GM18517 (cell line): ENCODE measurements around the gene AUTS2.

Experiments used
- ATAC-seq: cut with Tn5 transposase; IDR thresholded peaks from one replicate; pipeline ENCODE4 v1.9.1; 2021; ENCODE audit warnings: mild to moderate bottlenecking, moderate library complexity; ENCODE audit not compliant: unreplicated experiment

Gene AUTS2

DNA sequence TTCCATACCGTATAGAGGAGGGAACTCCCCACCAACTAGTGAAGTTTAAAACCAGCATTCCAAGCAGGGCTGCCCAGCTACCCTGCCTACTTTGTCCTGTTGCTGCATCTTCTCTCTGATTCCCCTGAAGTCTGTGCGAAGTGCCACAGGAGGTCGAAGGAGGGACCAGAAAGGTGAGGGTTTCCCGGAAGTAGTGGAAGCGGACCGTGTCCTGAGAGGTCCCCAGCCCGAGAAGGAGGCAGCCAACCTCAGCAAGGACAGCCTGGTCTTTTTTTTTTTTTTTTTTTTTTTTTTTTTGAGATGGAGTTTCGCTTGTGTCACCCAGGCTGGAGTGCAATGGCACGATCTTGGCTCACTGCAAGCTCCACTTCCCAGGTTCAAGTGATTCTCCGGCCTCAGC is 861.8 kb downstream of the AUTS2 start:
- ATAC-seq: no peak

DNA sequence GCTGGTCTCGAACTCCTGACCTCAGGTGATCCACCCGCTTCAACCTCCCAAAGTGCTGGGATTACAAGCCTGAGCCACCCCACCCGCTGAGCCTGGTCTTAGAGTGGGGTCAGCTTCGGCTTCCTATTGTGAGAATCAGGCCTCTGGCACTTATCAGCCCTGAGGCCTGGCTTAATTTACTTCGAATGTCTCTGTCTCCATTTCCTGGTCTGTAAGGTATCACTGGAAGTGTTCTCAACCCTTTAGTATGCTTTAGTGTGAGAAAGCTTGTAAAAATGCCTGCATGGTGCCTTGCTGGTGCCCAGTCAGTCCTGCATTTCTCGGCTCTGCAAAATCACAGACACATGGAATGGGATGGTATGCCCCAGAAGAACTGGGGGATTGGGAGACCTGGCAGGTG is 862.3 kb downstream of the AUTS2 start:
- ATAC-seq: no peak

DNA sequence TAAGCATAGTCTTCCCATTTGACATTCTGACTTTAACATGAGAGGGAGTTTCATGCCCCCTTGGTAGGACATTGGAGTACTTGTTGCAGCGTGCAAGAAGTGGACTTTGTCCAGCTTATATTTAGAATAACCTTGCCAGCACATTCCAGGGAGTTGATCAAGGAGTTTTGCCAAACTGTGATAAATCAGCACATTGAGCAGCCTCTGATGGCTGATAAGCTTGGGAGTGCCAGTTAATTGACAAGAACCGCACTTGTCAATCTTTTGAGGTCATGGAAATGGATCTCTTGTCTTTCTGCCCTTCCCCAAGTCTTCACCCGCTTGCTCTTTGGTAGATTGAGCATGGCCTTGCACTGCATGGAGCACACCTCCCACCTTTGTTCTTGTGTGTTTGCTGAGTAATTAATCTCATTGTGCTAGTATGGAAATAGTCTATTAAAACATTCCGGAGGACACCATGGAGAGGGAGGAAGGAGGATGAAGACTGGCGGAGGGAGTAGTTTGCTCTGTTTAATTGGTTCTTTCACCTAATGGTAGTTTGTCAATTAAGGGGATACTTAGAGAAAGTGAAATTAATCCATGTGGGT is 865.2 kb downstream of the AUTS2 start:
- ATAC-seq: no peak

DNA sequence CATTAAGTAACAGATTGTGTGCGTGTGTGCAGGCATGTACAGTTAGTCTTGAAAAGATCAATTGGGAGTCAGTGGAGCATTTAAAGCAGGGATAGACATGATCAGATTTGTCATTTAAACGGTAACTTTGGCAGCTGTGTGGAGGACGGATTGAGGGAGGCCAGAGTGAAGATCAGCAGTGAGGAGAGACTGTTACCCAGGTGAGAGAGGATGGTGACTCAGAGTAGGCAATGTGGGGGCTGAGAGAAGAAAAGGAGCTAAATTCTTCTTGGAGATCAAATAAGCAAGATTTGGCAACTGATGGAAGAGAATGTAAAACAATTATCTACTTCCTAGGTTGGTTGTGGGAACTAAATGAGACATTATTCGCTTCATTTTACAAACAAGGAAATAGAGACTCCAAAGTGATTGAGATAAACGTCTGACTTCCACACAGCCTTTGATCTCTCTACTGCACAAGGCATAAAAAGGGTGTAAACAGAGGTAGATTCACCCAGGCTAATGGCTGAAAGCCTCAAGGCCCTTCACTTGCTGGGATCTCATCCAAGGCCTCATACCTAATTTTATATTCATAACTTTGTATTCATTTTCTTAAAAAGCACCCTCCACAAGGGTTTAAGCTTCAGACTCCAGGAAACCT is 868.6 kb downstream of the AUTS2 start:
- no peak for ATAC-seq

DNA sequence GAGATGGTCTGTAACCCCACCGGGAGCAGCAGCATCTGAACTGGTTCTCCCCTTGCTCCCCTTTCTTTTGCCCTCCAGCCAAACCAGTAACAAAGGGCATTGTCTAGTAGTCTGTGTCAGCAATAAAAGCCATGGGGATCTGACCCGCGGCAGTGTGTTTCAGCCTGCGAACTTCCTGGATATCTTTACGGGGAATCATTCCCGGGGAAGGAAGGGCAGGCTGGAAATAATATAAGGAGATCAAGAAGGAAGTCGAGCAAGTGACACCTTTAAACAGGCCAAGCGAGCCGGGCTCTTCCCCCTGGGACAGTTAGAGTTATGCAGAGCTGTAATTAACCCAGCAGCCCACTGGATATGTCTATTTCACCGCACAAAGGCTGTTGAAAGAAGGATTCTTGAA is 872.5 kb downstream of the AUTS2 start:
- ATAC-seq: no peak

DNA sequence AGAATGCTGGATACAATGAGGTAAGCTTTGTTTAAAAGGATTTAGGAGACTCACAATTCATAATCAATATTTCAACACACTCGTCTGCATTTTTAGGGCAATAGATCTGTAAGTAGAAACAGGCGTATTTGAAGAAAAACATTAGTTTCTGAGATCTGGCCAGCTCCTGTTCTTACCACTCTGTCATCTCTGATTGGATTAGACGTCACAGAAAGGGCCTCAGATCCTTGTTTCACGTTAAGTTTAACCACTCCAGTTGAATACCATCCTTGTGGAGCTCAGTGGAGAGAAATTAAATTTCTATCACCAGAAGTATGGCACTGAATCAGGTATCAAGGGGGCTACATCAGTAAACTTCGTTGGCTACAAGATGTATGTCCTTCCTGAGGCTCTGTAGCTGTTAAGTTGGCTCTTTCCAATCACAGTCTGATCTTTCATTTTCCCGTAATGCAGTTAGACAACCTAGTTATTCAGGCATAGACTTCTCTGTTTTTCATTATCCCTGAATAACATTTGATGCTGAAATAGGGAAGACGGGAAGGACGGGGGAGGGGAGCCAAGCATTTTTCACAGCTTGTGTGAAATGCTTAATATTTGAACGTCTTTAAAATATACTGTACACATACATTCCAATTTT is 874.4 kb downstream of the AUTS2 start:
- ATAC-seq: no peak

DNA sequence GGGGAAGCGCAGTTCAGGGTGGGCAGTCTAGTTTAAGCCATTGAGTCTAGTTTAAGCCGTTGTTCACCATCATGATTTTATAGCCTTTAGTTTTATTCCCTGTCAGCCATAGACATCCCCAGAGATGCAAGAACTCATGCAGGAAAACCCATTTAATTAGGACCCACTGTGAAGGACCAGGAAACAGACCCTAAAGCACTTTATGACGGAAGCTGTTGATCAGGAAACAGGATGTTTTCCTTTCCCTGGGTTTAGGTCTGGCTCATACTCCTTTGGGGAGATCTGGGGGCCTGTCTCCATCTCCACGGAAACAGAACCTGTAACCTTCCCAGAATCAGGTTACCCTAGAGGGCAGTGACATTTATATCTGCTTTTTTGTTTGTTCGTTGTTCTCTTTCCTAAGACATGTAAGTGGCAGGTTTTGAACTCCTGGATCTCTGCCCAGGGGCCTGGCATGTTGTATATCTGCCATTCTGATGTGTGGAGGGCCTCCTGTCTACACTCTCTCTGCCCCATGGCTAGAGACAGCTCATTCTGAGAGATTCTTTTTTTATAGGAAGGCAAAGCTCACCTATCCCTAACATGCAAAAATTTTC is 876.5 kb downstream of the AUTS2 start:
- no peak for ATAC-seq

DNA sequence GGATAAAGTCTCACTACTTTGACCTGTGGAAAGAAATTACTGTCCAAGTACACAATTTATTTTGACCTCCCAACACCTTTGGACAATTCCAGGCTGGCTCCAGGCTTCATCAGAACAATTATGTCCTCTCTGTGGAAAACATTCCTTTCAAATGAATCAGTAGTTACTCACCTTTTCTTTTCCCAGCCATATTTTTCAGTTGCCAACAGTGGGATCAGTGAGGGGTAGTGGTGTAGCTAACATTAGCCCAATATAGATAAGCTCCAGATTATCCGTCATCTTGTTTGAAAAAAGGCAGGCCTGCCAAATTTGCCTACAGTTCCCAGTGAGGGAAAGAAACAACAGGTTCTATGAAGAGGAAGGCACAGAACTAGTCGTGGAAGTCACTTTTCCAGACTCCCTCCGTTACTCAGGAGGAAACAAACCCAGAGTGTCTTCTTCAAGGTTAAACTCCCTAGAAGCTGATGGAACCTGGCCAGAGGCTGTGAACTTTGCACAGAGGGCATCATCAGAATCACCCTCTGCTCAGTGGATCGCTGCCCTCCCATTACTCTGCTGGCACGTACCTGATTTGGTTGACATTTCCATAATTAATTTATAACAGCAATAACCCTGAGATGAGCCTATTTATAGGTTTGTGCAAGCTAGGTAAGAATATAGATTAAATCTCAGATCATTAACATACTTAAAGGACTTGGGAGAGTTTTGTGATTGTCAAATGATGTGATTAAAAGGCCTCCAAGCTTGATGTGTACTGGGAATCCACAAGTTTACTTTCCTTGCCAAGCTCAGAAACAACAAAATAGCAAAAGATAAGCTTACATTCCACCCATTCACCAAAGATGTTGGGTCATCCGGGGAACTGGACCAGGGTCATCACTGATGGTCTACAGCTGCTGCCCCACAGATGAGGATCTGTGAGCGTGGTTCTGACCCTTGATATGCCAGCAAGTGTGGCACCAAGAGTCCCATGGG is 879.0 kb downstream of the AUTS2 start:
- no peak for ATAC-seq

DNA sequence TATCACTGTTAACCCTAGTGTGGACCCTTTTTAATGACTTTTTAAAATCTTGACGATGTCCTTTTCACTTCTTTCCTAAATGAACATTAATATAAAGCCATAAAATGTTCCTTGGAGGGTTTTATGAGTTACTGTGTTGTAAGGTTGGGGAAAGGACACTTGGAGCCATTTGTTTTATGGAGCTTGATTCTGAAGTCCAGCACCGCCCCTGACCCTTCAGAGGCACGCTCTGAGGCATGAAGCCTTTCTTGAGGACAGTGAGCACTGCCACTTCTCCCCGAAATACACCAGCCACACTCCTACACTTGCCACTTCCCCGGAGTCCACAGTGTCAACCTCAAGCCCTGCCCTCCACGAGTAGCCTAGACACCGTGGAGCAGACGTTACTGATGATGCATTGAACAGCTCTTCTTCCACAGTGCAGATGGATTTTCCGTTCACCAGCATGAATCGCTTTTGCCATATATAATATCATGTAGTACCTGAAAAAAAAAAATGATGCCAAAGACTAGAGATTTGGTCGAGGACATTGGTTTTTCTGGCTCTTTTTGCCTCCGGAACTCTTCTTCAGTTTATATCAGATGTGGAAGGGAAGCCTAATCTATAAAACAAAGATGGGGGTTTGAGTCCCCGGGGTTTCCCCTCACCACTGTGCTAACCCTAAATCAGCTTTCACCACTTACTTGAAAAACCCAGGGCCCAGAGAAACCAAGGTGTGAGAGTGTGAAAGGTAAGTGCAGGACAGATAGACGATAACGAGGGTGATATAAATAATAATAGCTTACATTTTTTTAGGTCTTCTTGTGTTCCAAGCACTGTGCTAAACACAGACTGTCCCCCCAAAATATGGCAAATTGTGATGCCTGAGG is 881.1 kb downstream of the AUTS2 start:
- no peak for ATAC-seq

DNA sequence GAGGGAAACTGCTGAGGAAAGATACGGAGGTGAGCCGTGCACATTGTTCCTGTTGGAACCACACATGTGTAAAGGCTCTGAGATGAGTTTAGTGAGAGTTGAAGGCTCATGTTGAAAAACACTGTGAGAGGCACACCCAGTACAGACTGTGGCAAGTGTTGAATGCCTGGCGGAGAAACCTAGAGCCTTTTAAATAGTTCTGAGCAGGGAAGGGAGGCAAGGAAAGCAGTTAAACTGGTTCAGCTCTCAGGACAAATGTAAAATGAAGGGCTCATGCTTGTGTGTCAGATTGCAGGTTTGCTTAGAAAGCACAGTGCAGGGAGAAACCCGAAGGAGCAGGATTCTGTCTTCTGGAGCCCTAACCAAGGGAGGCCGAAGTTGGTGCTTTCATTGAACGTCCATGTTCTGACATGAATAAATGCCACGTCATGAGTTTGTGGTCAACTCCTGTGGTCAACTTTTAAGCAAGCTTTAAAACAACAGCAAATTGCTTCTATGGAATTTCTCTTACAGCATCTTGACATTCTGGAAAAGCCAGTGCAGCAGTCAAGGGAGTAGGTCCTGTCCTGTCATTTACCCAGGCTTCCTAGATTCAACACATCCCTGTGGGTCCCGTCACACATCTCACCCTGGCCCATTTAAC is 882.8 kb downstream of the AUTS2 start:
- ATAC-seq: no peak

DNA sequence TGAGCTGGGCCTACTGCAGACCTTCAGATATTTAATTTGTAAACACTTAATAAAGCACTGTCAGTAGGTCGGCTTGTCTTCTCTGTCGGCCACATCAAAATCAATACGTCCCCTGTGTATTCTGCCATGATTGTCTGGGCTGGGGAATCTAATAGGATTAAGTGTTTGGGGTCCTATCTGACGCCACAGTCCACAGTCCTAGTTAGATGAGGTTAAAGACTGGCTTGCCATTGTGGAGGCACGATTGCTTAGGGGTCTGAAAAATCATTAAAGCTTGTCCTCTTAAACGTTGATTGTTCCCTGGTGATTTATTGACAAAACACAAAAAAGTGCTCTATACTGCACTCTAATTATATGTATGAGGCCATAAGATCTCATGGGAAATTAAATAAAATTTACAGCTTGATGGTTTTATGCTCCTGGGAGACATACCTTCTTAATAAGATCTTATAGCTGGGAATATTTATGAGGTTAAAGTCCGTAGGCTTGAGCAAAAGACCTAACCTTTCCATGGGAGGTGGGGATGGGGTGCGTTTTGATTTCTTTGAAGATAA is 883.4 kb downstream of the AUTS2 start:
- ATAC-seq: no peak

DNA sequence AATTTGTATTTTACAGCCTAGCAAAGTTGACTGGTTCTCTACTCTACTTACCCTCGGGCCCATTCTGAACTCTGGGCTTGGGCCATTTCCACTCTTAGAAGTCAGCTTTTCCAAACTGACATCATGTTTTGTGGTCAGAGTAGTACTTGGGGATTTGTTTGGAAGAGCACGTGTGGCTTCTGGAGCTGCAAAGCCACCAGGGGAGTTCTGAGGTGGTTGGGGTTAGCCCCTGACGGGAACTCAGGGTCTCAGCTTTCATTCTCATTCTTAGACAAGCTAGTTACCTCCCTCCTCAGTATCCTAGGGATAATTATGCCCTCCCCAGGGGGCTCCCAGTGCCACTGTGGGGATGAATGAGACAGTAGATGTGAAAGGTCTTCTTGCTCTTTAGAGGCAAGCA is 886.0 kb downstream of the AUTS2 start:
- ATAC-seq: no peak

DNA sequence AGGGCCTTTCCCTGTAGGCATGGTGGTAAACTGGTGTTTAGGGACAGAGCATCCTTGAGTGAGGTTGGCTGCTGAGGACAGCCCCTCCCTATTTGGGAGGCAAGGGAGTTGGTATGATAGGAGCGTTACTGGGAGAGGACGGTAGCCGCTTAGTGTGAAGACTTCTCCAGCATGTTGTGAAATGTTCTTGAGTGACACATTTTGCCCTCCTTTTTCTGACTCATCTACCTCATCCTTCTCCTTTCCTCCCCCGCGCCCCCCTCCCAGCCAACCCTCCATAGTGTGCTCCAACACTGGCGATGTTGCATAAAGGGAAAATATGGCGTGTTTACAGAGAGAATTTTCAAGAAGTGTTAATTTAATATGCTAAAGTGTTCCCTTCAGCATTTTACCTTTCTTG is 888.7 kb downstream of the AUTS2 start:
- no peak for ATAC-seq

DNA sequence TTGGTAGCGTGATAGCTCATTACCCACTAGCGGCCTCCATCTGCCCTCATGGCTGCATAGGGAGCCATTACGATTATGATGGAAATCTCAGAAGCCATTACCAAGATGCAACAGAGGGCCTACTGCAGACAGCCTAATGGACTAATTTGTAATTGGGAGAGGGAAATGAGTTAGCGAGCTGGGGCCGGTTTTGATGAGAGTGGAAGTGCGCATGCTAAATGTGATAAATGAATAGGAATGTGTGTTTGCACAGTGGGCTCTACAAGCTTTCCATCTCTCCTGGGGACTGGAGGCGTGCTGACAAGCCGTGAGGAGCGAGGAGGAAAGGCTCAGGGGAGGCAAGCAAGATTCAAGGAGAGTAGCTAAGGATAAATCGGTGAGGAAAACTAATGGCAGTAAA is 889.2 kb downstream of the AUTS2 start:
- ATAC-seq: no peak

DNA sequence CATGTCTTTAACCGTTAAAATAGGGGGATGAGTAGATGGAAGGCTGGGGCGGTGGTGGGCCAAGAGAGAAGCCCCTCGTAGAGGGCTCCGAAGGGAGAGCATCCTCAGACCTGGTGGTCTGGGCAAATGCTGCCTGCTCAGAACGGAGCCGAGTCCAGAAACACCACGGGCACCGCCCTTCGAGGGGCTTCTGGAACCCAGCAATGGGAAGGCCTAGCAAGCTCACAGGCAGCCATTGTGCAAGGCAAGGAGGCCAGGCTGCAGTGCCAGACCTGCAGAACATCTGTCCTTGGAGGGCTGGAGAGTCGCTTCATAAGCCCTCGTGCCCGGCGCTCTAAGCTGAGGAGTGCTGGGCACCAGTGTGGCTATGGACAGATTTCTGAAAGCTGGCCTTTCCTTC is 889.6 kb downstream of the AUTS2 start:
- ATAC-seq: no peak

DNA sequence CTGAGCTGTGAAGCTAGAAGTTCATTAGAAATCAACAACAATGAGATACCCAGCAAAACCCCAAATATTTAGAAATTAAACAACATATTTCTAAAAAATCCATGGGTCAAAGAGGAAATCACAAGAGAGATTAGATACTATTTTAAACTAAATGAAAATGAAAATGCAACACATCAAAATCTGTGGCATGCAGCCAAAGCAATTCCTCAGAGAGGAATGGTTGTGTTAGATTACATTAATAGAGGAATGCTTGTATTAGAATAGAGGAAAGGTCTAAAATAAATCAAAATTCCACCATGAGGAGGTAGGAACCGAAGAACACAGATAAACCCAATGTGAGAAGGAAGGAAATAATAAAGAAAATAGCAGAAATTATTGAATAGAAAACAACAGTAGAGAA is 891.5 kb downstream of the AUTS2 start:
- ATAC-seq: no peak

DNA sequence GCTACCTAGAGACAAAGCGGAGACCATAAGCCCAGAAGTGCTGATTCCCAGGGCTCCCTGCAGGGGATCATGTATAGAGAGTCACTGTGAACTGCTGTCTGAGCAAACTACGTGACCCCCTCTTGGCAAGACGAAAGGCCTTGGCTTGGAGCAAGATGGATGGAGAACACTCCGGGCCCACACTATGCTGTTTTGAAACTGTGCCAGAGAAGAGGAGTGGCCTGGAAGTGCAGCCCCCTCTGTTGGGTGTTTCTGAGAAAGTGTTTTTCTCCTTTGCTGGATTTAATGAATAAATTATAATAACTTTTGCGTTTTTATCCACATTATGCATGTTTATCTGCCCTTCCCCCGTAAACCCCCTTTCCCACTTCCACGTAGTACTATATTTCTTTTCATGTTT is 894.4 kb downstream of the AUTS2 start:
- no peak for ATAC-seq

DNA sequence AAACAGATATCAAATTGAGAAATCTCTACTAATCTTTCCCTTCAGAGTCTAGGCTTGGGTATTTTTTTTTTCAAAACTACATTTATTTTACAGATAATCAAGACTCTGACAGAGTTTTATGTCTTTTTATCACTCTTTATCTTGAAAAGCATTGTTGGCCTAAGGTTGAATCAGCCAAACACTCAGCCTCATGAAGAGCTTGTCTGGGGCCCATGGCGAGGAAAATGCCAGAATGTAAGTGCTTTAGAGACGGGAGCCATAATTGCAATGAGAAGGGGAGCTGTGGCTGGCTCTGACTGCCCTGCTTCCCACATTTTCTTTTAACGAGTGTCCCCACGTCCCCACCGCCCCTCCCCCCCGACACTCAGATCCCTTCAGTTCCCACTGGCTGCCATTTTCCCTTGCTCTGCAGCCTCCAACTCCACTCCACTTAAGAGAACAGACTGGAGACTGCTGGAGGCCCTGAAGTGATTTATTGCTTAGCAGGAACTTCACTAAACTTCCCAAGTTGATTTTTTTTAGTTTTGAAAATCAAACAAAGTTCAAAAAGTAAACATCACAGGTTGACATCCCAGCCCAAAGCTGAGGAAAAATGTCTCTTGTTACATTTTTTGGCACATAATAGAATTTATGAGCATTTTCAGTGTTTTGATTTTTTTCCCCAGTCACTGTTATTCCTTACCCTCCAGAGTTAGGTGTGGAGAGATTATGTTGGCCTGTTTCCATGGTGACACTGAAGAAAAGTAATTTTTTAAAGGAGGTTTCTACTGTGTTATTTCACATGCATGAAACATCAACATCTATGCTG is 896.2 kb downstream of the AUTS2 start:
- ATAC-seq: no peak

DNA sequence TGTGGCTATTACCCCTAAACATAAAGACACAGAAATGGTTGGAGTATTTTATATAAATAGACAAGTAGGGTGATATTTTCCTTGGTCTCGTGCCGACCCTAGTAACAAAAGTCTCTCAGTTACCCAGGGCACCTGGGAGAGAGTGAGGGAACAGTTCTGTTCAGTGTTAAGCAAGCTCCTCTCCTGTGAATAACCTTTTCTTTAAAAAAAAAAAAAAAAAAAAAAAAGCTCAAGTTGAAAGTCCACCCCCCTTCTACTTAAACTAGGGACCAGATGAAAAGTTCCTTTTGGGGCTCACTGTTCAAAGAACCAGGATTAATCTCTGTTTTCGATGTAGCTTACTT is 896.7 kb downstream of the AUTS2 start:
- ATAC-seq: no peak
